NB4 (cell line): Measurements from ENCODE around the gene NMNAT3.

Source experiments
- DNase-seq: peaks from one replicate; pipeline ENCODE4 v3.0.0; 2010; ENCODE audit warnings: low read depth
- H3K4me3 ChIP-seq: one replicate; pipeline ENCODE4 v1.5.1; 2011; ENCODE audit warnings: mild to moderate bottlenecking, low read depth, low read length, moderate library complexity
- MYC ChIP-seq: IDR thresholded peaks from 2 replicates; pipeline ENCODE4 v1.6.1; 2011; ENCODE audit warnings: low read depth, low read length
- POLR2A ChIP-seq: IDR thresholded peaks from 2 replicates; pipeline ENCODE4 v1.6.1; 2011; ENCODE audit warnings: mild to moderate bottlenecking; ENCODE audit not compliant: insufficient read length; ENCODE audit errors: extremely low read depth
- TF ChIP-seq, protein P1 (sequence below): IDR thresholded peaks from 2 replicates; pipeline ENCODE4 v1.6.1; 2011; ENCODE audit warnings: low read depth, low read length
- TF ChIP-seq, protein P2 (sequence below): IDR thresholded peaks from one replicate; pipeline ENCODE4 v1.5.1; 2012; ENCODE audit warnings: low read depth, low read length

NMNAT3 gene

DNA sequence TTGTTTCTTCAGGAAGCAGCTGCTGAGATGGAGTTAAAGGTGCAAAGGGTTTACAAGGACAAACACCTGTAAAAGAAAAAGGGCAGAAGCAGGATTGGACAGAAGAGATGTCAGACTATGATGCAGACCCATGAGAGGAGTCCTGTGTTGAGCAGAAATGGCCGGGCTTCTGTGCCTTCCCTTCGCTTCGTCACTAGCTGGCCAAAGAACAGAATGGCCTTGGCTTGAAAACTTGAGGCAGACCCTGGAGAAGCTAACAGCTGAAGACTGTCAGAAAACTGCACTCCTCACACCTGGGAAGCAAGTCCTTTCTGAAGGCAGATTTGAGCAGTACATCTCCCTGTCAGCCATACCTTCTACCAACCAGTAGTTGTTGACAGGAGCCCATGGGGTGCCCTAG, 8.4 kb upstream of the NMNAT3 start:
- TF ChIP-seq, protein P1, sequence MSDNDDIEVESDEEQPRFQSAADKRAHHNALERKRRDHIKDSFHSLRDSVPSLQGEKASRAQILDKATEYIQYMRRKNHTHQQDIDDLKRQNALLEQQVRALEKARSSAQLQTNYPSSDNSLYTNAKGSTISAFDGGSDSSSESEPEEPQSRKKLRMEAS = no peak
- TF ChIP-seq POLR2A (no peak), MYC (no peak)
- TF ChIP-seq, protein P2, sequence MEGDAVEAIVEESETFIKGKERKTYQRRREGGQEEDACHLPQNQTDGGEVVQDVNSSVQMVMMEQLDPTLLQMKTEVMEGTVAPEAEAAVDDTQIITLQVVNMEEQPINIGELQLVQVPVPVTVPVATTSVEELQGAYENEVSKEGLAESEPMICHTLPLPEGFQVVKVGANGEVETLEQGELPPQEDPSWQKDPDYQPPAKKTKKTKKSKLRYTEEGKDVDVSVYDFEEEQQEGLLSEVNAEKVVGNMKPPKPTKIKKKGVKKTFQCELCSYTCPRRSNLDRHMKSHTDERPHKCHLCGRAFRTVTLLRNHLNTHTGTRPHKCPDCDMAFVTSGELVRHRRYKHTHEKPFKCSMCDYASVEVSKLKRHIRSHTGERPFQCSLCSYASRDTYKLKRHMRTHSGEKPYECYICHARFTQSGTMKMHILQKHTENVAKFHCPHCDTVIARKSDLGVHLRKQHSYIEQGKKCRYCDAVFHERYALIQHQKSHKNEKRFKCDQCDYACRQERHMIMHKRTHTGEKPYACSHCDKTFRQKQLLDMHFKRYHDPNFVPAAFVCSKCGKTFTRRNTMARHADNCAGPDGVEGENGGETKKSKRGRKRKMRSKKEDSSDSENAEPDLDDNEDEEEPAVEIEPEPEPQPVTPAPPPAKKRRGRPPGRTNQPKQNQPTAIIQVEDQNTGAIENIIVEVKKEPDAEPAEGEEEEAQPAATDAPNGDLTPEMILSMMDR = no peak
- DNase-seq = no peak
- no peak overlapping the region for H3K4me3 ChIP-seq

DNA sequence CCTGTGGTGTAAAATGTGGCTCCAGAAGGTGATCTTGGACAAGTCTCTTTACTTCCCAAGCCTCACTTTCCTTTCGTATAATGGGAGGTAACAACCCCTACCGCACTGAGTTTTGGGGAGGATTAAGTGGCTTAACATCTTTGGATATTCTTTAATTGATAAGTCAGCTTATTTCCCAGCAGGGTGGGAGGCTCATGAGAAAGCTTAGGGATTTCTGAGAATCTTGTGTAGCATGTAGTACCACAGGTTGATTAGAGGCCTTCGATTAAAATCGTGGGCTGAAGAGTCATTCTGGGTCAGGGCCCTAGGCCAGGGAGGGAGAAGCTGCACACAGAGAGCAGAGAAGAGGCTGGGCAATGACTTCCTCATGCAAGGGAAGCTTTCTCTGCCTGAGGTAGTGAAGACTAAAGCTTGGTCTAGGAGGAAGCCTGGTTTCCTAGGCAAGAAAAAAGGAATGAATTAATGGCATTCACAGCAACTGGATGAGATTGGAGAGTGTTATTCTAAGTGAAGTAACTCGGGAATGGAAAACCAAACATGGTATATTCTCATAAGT, 1.5 kb upstream of the NMNAT3 start:
- H3K4me3 ChIP-seq = no peak overlapping the region
- TF ChIP-seq, protein P1 = no peak
- TF ChIP-seq, protein P2 = no peak
- TF ChIP-seq POLR2A (no peak), MYC (no peak)
- DNase-seq = no peak

DNA sequence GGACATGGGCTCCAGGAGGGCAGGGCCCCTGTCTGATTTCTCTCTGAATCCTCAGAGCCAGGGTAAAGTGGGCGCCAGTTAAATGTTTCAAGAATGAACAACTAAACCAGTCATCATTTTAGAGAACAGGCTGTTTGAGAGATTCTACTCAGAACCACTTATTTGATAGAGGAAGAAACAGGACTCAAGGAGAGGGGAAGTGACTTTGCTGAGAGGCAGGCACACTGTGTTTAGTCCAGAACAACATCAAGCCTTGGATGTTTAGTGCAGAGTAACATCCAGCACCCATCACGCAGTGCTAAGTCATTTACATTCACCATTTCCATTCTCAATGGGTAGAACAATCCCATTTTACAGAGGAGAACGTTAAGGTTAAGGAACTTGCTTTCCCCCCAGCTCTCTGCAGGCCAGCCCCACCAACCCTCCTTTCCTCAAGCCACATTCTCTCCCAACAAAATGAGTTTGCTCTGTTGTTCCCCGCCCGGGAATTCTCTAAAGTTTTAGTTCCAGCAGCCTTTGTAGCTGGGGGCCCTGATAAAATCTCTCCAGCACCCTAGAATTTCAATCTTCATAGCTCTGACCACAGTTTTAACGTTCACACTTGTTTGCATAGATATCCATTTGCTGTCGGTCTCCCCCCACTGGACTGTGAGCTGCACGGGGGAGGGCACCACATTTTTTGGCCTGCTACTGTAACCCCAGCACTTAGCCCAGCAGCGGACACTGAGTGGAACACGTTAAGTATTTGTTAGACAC, 962 bp downstream of the NMNAT3 start:
- no peak overlapping the region for H3K4me3 ChIP-seq
- no peak for TF ChIP-seq MYC
- TF ChIP-seq, protein P2 = no peak
- TF ChIP-seq, protein P1 = no peak
- TF ChIP-seq POLR2A = no peak
- DNase-seq = peak; percentile 2

DNA sequence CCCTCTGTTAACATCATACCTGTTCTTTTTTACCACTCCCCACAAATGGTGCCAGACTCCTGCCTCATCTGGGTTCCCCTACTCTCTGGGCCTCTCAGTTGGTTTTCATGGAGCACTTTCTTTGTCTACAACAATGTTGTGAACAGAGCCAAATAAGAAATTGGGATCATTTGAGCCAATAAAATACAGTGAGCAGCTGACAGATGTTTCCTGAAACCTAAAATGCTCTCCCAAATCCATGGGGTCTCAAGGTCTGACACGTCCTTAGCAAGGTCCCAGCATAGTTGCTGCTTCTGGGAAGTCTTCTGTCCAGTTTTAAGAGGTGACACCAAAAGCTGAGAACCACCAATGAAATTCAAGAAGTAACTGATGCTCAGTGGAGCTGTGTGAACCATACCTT, 1.7 kb downstream of the NMNAT3 start:
- TF ChIP-seq MYC (no peak), POLR2A (no peak)
- TF ChIP-seq, protein P2 = no peak
- TF ChIP-seq, protein P1 = no peak
- no peak for DNase-seq
- H3K4me3 ChIP-seq = no peak overlapping the region

DNA sequence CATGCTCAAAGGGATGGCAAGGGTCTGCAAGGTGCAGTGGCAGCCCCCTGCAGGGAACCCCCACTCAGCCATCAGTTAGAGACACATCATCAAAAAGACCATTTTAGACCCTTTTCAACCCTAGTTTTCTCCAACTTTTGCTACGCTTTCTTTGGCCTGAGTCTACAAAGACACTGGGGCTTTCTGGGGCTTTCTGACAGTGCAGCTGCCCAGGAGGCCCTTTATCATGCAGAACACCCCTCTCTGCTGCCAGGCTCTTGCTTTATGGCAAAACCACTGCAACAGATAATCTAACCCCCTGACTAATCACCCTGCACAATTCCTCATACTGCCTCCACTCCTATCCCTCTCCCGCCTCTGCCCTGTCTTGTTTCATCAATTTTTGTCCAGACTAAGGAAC, 2.4 kb downstream of the NMNAT3 start:
- no peak for DNase-seq
- H3K4me3 ChIP-seq = no peak overlapping the region
- TF ChIP-seq MYC (no peak), POLR2A (no peak)
- TF ChIP-seq, protein P1 = no peak
- TF ChIP-seq, protein P2 = no peak
